GM21528 (cell line): ENCODE results near the gene ADRA2C.

Experiments
- ATAC-seq: cut with Tn5 transposase; IDR thresholded peaks from one replicate; pipeline ENCODE4 v1.9.1; 2021; ENCODE audit warnings: mild to moderate bottlenecking, moderate library complexity; ENCODE audit not compliant: unreplicated experiment, low FRiP score

Gene ADRA2C

DNA sequence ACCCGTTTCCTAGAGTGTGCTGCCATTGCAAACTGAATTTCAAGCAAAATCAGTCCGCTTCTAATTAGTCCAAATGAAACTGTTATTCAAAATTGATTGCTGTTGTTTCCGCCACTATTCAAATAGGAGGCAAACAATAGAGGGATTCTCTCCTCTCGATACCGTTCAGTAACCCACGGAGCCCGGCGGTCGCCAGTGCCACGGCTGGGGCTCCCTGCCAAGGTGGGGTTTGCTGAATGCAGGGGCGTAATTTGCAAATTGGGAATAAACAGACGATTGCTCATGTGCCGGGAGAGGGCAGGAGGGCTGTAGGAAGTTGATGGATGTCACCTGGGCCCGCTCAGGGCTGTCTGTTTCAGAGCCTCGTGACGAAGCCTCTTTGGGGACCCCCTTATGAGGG is 8.8 kb downstream of the ADRA2C start:
- ATAC-seq = no peak

DNA sequence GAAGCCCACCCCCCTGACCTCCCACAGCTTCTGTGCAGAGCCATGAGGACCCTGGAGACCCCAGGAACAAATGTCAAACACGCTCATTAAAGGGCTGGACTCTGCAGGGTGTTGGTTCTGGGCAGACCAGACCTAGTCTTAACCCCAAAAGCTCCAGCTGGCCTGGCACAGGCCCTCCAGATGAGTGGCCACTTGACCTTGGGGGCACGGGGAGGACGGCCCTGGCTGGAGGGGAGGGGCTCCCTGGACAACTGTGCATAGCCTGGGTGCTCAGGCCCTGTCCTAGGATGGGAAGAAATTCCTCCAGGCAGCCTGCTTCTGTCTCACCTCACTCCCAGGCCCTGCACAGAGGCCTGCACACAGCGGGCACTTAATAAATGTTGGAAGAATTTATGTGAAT is 9.4 kb downstream of the ADRA2C start:
- no peak for ATAC-seq

- no peak for ATAC-seq
Measured at GRCh38 chr4:3776166-3777032, 10.2 kb downstream of the ADRA2C start.

DNA sequence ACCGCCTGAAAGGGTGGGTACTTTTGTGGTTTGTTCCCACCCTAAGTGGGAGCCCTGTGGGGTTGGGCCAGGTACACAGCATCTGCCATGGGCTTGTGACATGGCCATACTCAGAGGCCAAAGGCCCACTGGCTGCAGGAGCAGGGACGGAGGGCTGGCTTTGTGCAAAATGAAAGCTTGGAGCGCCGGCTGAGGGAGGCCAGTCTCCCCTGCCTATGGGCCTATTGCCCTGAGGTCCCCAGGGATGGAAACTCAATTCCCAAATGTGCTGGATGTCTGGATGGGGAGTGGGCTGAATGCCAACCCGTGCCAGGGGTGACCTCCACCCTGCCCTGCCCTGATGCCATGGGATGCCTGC is 10.8 kb downstream of the ADRA2C start:
- ATAC-seq = no peak

DNA sequence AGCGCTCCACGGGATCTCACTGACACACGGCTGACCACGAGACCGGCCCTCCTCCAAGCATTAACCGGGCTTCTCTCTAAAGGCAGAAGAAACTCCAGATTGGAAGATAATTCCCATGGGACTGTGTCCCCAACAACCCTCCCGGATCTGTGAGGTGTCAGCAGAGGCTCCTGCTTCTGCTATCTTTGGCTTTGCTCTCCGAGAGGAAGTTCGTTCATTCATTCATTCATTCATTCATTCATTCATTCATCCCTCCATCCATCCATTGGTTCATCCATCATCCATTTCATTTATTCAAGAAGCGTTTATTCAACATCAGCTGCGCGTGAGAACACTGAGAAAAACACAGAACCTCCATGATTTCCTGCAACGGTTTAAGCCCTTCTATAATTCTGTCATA is 11.5 kb downstream of the ADRA2C start:
- no peak for ATAC-seq

DNA sequence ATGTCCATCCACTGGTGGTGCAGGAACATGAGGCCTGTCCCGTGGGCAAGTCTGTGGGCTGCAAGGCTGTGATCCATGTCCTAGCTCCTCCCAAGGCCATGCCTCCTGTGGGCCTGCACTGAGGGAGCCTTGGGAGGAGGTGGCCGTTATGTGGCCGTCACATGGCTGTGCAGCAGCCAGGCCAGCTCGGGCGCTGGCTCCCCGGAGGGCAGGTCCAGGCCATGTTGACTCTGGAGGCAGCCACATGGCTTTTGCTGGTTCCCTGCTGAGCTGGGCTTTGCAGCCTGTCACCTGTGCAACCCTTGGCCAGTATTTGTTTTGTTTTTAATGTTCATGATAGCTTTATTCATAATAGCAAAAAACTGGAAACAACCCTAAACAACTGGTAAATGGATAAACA is 13.3 kb downstream of the ADRA2C start:
- ATAC-seq = no peak

DNA sequence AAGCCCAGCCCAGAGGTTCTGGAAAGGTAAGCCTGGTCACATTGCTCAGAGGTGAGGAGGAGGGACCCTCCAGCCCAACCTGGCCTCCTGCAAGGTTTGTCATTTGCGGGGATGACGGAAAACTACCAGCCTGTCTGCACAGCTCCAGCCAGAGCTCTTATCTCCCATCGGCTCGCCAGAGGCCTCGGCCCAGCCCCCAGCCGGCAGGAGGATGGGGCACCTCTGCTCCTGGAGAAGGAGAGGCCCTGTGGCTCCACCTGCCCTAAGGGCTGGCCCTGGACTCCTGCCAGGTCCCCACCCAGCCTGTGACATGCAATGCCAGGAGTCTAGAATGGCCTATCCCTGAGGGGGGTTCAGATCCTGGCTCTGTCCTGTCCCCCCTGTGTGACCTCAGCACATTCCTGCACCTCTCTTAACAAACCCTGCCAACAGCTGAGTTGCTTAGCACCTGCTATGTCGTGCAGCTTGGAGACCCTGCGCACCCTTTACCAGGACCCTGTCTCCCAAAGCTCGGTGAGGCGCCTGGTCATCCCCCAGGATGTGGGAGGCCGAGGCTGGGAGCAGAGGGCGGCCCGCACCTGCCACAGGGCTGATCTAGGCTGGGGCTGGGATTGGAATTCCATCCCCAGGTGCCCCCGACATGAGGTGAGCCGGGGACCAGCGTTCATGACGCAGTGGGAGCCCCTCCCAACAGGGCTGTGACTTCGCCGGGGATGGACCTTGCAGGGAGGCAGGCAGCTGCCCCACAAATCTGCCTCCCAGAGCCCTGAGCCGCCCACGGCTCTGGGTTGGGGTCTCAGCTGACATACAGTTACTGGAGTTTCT is 14.4 kb downstream of the ADRA2C start:
- no peak for ATAC-seq

DNA sequence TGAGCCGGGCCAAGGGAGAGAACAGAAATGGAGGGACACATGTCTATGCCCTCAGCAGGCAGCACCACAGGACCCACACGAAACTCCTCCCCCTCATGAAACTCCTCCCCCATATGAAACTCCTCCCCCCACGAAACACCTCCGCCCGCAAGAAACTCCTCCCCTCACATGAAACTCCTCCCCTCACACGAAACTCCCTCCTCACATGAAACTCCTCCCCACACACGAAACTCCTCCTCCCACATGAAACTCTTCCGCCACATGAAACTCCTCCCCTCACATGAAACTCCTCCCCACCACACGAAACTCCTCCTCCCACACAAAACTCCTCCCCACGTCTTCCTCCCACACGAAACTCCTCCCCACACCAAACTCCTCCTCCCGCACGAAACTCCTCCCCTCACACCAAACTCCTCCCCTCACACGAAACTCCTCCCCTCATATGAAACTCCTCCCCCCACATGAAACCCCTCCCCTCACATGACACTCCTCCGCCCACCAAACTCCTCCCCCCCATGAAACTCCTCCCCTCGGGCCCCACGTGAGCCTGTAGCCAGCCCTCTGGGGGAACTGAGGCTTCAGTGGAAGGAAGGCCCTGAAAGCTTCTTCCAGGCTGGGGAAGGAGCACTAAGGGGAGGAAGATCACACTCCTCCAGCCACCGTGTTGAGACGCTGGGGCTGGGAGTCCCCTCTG is 15.2 kb downstream of the ADRA2C start:
- no peak for ATAC-seq

DNA sequence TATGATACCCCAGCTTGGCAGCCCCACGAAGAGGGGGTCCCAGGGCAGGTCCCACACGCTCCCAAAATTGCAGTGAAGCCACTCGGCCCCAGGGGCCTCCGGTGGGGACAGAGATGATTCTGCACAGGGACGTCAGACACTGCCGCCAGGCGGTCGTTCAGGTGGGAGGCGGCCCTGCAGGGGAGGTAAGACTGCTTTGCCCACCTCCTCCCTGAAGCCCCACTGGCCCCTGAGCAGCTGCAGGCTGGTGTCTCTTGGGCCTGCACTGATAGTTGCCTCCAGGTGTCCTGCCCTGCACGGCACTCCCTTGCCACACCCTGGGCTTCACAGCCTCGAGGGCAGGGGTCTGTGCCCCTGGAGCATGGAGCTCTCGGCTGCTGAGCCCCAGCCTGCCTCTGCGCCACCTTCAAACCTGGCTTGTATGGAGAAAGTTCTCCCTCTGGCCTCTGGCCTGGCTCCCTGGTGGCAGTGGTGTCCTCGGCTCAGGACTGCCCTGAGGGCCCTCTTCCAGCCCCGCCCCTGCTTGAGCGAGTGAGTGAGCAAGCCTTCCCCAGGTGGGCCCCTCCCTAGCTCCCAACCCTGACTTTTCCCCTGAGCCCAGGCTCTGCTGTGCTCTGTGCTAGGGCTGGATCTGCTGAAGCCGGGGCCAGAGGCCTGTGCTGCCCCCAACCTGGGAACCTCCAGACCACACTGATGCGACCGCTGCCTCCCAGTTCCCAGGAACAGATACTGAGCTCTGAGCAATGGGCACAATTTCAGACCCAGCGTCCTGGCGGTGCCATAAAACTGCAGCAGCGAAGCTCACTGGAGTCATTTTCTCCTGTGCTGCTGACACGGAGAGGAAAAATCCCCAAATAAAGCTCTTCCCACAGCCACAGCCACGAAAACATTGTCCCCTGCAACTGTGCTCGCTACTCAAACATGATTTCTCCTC is 16.1 kb downstream of the ADRA2C start:
- ATAC-seq = no peak

DNA sequence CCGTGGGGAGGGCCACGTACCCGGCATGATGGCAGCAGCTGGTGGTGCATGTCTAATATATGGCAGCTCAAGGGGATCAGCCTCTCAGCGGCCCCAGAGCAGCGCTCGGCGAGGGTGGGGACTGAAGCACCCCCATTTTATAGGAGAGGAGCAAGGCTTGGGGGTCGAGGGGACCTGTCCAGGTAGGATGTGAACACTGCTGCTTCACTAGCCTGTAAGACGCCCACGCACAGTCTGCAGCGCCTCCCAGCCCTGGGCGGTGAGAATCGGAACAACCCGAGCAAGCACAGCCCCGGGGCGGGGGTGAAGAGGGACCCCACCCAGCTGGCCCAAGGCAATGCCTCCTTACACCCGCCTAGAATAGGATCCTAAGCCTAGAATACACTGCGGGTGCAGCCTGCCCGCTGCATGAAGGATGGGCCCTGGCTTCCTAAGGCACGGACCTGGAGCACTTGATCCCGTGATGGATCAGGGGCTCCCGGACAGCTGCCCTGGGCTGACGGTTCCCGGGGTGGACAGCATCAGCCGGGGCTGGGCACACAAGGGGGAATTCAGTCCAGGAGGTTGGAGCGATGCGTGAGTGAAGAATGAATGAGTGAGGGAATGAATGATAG is 17.6 kb downstream of the ADRA2C start:
- ATAC-seq = no peak

DNA sequence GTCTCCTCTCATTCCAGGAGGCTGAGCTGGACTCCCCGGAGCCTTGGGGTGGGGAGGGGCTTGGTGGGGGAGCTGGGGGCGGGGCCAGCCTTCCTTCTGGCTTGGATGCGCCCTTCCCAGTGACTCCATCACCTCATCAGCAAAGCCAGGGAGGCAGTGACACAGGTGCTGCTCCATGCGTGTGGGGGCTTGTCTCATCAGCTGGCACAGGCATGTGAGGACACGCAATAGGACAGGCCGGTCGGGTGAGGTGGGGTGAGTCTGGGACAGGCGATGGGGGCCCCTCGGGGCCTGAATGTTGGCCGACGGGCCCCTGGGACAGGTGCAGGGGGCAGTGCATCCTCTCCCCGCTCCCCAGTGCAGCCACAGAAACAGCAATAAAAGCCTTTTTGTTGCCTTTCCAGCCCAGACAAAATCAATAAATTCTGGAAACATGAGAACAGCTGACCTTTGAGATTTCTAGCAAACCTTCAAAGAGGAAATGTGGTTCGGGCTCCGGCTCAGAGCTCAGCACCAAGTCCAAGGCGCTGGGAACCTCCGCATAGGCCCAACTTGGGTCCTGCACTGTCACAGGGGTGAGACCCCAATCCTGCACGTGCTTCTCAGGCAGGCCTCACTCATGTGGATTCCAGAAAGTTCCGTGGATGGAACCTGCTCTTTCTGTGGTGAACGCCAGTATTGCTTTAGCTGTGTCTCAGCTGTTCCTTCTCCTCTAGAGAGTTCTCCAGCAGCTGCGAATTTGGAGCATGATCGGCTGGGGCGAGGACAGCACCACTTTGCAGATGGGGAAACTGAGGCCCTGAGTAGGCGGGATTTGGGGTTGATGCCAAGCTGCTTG is 18.5 kb downstream of the ADRA2C start:
- ATAC-seq = no peak

- no peak for ATAC-seq
Measured at GRCh38 chr4:3785292-3785565, 19.0 kb downstream of the ADRA2C start.

- ATAC-seq = no peak
Measured at GRCh38 chr4:3786196-3786869, 20.1 kb downstream of the ADRA2C start.

DNA sequence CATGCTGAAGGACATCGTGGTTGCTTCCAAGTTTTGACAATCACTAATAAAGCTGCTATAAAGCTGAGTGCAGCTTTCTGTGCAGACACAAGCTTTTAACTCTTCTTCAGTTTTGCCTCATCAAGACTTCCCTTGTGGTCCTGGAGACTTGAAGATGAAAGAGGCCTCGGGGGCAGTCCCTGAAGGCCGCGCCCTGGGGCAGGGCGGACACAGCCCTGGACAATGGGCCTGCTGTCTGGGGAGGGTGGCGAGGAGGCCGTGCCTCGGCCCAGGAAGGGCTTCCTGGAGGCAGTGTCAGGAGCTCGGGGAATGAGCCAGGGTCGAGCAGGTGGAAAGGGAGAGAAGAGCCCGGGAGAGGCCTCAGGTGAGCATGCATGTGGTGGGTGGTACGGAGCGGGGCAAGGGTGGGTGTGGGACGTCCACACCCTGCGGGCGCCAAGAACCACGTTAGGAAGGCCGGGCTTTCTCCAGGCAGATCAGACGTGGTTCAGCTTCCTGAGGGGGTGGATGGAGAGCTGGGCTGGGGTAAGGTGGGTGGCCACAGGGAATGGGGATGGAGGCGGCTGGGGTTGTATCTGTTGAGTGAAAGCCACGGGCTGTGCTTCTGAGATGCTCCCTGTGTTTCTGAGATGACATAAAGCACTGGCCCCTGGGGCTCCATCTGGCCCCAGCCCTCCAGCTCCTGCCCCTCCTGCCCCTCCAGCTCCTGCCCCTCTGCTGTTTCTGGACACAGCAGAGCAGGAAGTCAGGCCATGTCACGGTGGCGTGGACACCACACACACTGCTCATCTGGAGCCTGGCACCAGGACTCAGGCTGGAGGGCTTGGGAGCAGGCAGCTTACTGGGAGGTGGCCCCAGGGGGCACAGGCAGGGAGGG is 21.5 kb downstream of the ADRA2C start:
- no peak for ATAC-seq

DNA sequence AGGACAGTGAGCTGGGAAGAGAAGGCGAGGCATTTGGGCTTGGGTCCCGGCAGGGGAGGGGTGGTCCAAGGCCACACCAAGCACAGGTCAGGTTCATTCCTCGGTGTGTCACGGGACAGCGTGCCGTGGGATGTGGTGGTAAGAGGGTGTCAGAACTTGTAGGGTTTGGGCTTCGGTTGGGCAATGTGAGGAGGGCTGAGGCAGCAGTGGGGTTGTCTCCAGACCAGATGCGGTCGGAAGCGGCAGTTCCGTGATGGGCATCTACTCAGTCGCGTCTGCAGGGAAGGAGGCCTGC is 22.1 kb downstream of the ADRA2C start:
- no peak for ATAC-seq

DNA sequence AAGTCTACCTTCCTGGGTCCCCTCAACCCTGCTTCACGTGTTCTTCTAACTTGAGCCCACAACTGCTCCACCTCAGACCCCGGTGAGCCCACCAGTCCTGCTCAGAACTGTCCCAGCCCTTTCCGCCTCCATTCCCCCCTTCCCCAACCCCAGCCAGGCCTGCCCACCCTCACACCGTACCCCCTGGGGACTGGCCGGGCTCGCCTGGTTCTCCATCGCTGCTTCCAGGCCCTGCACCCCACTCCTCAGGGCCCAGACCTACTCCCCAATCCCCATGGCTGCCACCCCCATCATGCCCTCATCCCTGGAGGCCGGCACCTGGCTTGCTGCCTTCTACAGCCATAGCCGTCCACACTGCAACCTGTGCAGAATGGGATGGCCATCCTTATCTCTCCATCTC is 23.4 kb downstream of the ADRA2C start:
- no peak for ATAC-seq

DNA sequence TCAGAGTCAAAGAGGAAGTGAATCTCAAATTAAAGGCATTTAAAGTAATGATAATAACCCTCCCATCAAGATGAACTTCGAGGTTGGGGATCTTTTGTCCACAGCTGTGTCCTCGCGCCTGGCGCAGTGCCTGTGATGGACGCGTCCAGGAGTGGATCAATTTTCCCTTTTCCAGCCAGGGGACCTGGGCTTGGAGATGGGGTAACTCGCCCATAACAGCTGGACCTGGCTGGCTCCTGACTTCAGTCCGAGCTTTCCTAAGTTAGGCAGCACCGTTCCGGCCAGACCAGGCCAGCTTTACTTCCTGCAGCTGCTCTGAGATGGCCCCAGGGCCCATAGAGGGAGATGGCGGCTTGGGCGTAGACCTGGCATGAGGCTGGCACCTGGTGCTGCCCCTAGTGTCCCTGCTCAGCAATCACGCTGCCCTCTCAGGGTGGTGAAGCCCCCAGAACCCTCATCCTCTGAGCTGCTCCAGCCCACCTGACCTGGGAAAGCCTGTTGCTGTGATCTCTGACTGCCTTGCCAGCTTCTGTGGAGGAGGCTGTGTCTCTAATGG is 23.9 kb downstream of the ADRA2C start:
- no peak for ATAC-seq

DNA sequence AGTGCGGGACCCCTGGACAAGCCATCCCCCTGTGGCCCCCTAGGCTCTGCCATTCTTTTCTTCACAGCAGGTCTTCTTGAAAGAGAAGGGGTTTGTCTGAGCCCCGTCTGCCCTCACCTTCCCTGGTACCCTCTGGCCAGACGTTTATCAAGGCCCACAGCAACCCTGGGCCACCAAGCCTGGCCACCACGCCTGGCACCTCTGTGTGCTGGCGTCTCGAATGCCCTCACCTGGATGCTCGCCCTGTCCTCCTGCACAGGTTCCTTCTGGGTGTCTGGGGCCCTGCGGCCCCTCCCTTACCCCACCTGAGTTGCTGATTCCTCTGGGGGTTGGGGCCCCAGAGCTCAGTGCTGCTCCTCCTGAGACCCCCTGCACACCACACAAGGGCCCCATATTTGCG is 25.1 kb downstream of the ADRA2C start:
- no peak for ATAC-seq
